ENCODE results near the gene ZBTB33.

ZBTB33 gene

DNA sequence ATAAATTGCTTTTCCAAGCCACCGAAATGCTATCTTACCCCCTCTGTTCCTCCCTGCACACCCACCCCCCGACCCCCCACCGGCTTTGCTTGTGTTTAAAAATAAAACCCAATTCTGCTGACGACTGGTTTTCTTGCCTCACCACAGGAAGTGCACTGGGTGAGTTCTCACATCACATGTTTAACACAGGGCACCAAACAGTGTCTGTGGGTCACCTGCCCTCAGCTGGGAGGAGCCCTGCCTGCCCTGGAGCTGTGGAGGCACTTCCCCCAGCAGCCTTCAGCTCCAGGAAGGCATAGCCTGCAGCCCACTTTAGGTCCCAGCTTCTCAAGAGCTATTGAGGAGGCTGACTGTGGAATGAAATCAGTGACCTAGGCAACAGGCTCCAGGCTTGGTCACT is 51.8 kb downstream of the ZBTB33 start:
- no peak overlapping the region for H3K4me3 ChIP-seq (replicated peaks in 1 of 2; ENCODE audit: low read depth in 2 of 2, low read length in 2 of 2)
- DNase-seq (ENCODE audit: low read depth in 2 of 2): no peak

DNA sequence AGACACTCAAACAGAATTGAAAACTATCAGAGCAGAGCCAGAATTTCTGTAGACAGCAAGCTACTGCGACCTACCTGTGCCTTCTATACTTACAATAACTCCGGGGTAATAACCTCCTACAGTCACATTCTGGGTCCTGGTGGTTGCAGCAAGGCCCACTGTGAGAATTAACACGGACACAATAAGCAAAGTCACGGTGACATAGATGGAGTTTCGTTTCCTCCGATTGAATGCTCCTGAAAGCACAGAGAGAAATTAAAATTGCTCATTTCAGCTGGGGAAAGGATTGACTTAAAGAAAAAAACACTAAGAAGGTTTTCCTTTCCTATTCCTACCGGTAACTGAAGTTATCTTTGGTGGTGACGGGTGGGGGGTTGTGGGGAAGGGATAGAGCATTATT is 53.6 kb downstream of the ZBTB33 start:
- no peak for DNase-seq (ENCODE audit: low read depth in 2 of 2)
- TF ChIP-seq, protein P1, sequence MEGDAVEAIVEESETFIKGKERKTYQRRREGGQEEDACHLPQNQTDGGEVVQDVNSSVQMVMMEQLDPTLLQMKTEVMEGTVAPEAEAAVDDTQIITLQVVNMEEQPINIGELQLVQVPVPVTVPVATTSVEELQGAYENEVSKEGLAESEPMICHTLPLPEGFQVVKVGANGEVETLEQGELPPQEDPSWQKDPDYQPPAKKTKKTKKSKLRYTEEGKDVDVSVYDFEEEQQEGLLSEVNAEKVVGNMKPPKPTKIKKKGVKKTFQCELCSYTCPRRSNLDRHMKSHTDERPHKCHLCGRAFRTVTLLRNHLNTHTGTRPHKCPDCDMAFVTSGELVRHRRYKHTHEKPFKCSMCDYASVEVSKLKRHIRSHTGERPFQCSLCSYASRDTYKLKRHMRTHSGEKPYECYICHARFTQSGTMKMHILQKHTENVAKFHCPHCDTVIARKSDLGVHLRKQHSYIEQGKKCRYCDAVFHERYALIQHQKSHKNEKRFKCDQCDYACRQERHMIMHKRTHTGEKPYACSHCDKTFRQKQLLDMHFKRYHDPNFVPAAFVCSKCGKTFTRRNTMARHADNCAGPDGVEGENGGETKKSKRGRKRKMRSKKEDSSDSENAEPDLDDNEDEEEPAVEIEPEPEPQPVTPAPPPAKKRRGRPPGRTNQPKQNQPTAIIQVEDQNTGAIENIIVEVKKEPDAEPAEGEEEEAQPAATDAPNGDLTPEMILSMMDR (IDR thresholded peaks at IDR 0.05; ENCODE audit: low read depth, low read length): no peak
- H3K4me3 ChIP-seq (replicated peaks in 1 of 2; ENCODE audit: low read depth in 2 of 2, low read length in 2 of 2): no peak overlapping the region

More for the DNA sequence above, 51.8 kb downstream of the ZBTB33 start:
- TF ChIP-seq, protein P1 (IDR thresholded peaks at IDR 0.05; ENCODE audit: low read depth, low read length): no peak

DNA sequence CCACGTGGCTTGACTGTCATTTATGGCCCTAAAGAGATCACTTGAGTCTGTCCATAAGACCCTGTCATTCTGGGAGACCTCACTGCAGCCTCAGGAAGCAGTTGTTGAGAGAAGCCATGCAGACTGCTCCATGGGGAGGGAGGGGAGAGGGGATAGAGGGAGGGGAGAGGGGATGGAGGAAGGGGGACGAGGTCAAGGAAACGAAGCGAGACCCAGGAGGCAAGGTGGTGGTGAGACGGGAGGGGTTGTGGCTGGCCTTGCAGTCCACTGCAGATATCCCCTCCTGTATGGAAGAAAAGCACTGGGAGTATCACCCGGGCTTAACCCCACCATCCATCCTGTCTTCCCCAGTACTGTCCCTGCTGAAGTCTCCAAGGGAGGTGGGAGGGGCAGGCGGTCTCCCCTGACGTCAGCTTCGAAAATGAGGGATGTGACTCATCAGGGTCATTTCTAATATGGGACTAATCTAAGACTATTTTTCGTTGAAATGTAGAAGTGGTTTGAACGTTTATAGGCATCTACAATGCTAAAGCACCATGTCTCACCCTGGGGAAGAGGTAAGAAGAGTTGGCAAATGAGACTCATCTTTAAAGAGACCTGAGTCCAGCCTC is 55.0 kb downstream of the ZBTB33 start:
- H3K4me3 ChIP-seq (replicated peaks in 1 of 2; ENCODE audit: low read depth in 2 of 2, low read length in 2 of 2): no peak overlapping the region
- TF ChIP-seq, protein P1 (IDR thresholded peaks at IDR 0.05; ENCODE audit: low read depth, low read length): no peak
- DNase-seq (ENCODE audit: low read depth in 2 of 2): no peak

DNA sequence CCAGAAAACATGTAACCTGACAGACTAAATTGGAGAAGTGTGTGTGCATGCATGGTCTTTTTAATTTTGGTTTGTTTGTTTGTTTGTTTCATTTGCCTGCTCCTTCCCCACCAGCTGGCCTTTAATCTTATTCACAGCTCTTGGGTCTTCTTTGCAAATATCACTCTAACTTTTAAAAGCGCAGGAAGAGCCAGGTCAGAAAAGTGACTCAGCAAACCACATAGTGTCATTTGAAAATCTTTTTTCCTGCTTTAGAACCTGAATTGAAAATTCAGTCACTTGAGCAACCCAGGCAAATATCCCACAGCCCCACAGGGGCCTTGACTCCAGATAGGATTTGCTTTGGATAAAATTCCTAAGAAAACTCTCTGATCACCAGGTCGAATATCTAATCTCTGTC is 56.0 kb downstream of the ZBTB33 start:
- TF ChIP-seq, protein P1 (IDR thresholded peaks at IDR 0.05; ENCODE audit: low read depth, low read length): no peak
- no peak overlapping the region for H3K4me3 ChIP-seq (replicated peaks in 1 of 2; ENCODE audit: low read depth in 2 of 2, low read length in 2 of 2)
- no peak for DNase-seq (ENCODE audit: low read depth in 2 of 2)
